ENCODE results near the gene C2CD2. TPM values are rescaled to one million over a fixed set of nuclear protein-coding genes. Genes with fewer than 3 reads are reported as not detected.

Gene C2CD2
- total and polyA plus RNA-seq, 2 experiments from 2014 or later: 6.4 to 13.9 TPM

- H3K9me3 ChIP-seq (ENCODE audit: low read depth): no peaks in the 10 kb centered on the region
- H3K4me2 ChIP-seq: no peak overlapping the region
- H3K4me1 ChIP-seq (ENCODE audit: insufficient read depth): peaks cover 8% of the 10 kb centered on the region
- WGBS (ENCODE audit: low lambda C conversion rate, missing lambda C conversion rate): 86% methylated on average over 13 of the region's 13 CpGs
- H3K27ac ChIP-seq: no peak overlapping the region
- H3K36me3 ChIP-seq (replicated peaks; ENCODE audit: insufficient read depth, low read depth): no peaks in the 10 kb centered on the region
- no peak overlapping the region for H2AFZ ChIP-seq
- no peak overlapping the region for H3K4me3 ChIP-seq
- DNase-seq (ENCODE audit: low spot score): no peak
- H4K20me1 ChIP-seq (ENCODE audit: insufficient read depth, poor library complexity, severe bottlenecking): no peaks in the 10 kb centered on the region
- H3K9me2 ChIP-seq (replicated peaks; ENCODE audit: insufficient read depth): no peaks in the 10 kb centered on the region
- H3K79me2 ChIP-seq: peaks cover 17% of the 10 kb centered on the region
- no peak for TF ChIP-seq EZH2phosphoT487 (IDR thresholded peaks at IDR 0.05; ENCODE audit: low read depth, severe bottlenecking, unreplicated experiment)
- TF ChIP-seq, protein P1, sequence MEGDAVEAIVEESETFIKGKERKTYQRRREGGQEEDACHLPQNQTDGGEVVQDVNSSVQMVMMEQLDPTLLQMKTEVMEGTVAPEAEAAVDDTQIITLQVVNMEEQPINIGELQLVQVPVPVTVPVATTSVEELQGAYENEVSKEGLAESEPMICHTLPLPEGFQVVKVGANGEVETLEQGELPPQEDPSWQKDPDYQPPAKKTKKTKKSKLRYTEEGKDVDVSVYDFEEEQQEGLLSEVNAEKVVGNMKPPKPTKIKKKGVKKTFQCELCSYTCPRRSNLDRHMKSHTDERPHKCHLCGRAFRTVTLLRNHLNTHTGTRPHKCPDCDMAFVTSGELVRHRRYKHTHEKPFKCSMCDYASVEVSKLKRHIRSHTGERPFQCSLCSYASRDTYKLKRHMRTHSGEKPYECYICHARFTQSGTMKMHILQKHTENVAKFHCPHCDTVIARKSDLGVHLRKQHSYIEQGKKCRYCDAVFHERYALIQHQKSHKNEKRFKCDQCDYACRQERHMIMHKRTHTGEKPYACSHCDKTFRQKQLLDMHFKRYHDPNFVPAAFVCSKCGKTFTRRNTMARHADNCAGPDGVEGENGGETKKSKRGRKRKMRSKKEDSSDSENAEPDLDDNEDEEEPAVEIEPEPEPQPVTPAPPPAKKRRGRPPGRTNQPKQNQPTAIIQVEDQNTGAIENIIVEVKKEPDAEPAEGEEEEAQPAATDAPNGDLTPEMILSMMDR (IDR thresholded peaks at IDR 0.05; ENCODE audit: poor library complexity): no peak
- no peak for TF ChIP-seq EZH2 (IDR thresholded peaks at IDR 0.05; ENCODE audit: borderline replicate concordance)
- H3K27me3 ChIP-seq: no peaks in the 10 kb centered on the region
These were observed 80.8 kb downstream of the C2CD2 start for GRCh38 chr21:41873005-41873404.

DNA sequence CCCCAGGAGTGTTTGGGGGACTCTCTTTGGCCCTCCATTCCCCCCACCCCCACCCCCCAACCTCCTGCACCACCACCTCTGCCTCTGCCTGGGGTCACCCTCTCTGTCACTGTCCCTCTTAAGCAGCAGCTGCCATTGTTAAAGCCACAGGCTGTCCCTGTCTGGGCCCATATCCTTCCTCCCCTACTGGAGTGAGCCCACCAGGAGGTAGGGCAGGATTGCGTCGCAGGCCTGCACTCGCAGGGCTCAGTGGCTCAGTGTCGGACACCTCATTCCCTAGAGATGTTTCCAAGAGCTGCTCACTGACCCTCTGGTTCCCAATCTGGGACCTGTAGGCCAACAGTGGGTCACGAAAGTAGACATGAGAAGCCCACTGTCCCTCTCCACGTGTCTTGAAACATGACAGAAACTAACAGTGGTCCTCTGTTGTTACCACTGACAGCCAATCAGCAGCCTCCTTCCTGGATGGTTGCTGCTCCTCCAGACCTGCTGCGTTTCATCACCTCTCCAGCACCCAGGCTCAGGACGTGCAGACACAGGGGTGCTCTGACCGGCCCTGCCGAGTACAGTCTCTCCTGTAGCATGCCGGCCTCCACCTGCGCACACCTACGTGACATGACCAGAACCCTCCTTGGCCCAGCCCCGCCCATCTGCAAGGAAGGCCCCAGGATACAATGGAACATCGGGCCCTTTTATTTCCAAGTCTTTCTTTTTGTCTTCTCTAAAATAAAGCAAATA lies 82.4 kb downstream of the C2CD2 start:
- Histone ChIP-seq H3K27me3 (no peaks in the 10 kb centered on the region), H3K79me2 (peaks cover 6% of the 10 kb centered on the region), H3K4me3 (no peak overlapping the region), H3K9me2 (replicated peaks; ENCODE audit: insufficient read depth) (no peaks in the 10 kb centered on the region), H3K4me1 (ENCODE audit: insufficient read depth) (no peaks in the 10 kb centered on the region), H3K36me3 (replicated peaks; ENCODE audit: insufficient read depth, low read depth) (no peaks in the 10 kb centered on the region), H2AFZ (no peak overlapping the region), H3K9me3 (ENCODE audit: low read depth) (no peaks in the 10 kb centered on the region), H4K20me1 (ENCODE audit: insufficient read depth, poor library complexity, severe bottlenecking) (no peaks in the 10 kb centered on the region), H3K27ac (no peak overlapping the region), H3K4me2 (no peak overlapping the region)
- WGBS (ENCODE audit: low lambda C conversion rate, missing lambda C conversion rate): 94% methylated on average over 15 of the region's 15 CpGs
- no peak for TF ChIP-seq EZH2 (IDR thresholded peaks at IDR 0.05; ENCODE audit: borderline replicate concordance)
- no peak for TF ChIP-seq EZH2phosphoT487 (IDR thresholded peaks at IDR 0.05; ENCODE audit: low read depth, severe bottlenecking, unreplicated experiment)
- TF ChIP-seq, protein P1 (IDR thresholded peaks at IDR 0.05; ENCODE audit: poor library complexity): no peak
- DNase-seq (ENCODE audit: low spot score): no peak

DNA sequence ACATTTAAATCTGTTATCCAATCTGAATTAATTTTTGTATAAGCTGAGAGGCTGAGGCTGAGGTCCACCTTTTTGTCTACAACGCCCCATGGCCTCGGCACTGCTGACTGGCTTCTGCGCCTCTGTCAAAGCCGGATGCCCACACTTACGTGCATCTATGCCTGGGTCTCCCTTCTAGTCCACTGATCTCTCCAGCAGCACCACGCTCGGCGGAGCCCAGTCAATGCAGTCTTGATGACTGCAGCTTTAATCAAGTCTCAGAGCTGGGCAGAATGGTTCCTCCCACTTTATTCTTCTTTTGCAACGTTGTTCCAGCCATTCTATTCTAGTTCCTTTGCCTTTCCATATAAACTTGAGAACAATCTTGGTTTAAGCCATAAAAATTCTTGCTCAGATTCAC lies 84.0 kb downstream of the C2CD2 start:
- no peak overlapping the region for H3K4me2 ChIP-seq
- peaks cover 4% of the 10 kb centered on the region for H3K79me2 ChIP-seq
- H2AFZ ChIP-seq: no peak overlapping the region
- no peak for TF ChIP-seq EZH2phosphoT487 (IDR thresholded peaks at IDR 0.05; ENCODE audit: low read depth, severe bottlenecking, unreplicated experiment)
- no peak for TF ChIP-seq EZH2 (IDR thresholded peaks at IDR 0.05; ENCODE audit: borderline replicate concordance)
- TF ChIP-seq, protein P1 (IDR thresholded peaks at IDR 0.05; ENCODE audit: poor library complexity): no peak
- no peak for DNase-seq (ENCODE audit: low spot score)
- H3K27me3 ChIP-seq: no peaks in the 10 kb centered on the region
- 84% methylated on average over 9 of the region's 9 CpGs for whole genome bisulfite sequencing (ENCODE audit: low lambda C conversion rate, missing lambda C conversion rate)
- no peak overlapping the region for H3K4me3 ChIP-seq
- no peak overlapping the region for H3K27ac ChIP-seq
- H3K9me2 ChIP-seq (replicated peaks; ENCODE audit: insufficient read depth): no peaks in the 10 kb centered on the region
- H3K36me3 ChIP-seq (replicated peaks; ENCODE audit: insufficient read depth, low read depth): no peaks in the 10 kb centered on the region
- H4K20me1 ChIP-seq (ENCODE audit: insufficient read depth, poor library complexity, severe bottlenecking): no peaks in the 10 kb centered on the region
- no peaks in the 10 kb centered on the region for H3K9me3 ChIP-seq (ENCODE audit: low read depth)
- no peaks in the 10 kb centered on the region for H3K4me1 ChIP-seq (ENCODE audit: insufficient read depth)
